HCT116 (cell line): ENCODE measurements around the gene RNF7. TPM values are rescaled to one million over a fixed set of nuclear protein-coding genes. Genes with fewer than 3 reads are reported as not detected.

ENCODE experiments used
- ATAC-seq: fragments of 200-7000 bp; cut with Tn5 transposase; 2 replicates; pipeline ENCODE4 v1.9.1; 2020; ENCODE audit warnings: mild to moderate bottlenecking, moderate library complexity
- BruUV-seq: library from RNA; stranded (reverse); fragments of 400-500 nt; replicated peaks from 2 replicates; lab custom pipeline; 2021; lab: Mats Ljungman, UMichigan
- CTCF ChIA-PET: fragments of 300-600 bp; sonication (Branson Sonifier 250); formaldehyde crosslinking; loops from one replicate; lab custom pipeline; 2021; ENCODE audit warnings: antibody characterized with exemption; lab: Charles Lee
- POLR2A ChIA-PET: fragments of 300-600, 350-600 bp; sonication (Branson Sonifier 250); formaldehyde crosslinking; loops from one replicate; lab custom pipeline; 2021; ENCODE audit warnings: antibody characterized with exemption; lab: Charles Lee
- RAD21 ChIA-PET, 2 experiments: fragments of 300-600 bp; sonication (Branson Sonifier 250); formaldehyde crosslinking; loops; one replicate each; lab custom pipeline; 2023; ENCODE audit warnings: low total read pairs in 2 of 2; ENCODE audit not compliant: uncharacterized antibody in 2 of 2, unreplicated experiment in 2 of 2, low non-redundant PET in 1 of 2; lab: Charles Lee
- DNase-seq: peaks from one replicate; pipeline ENCODE4 v3.0.0-alpha.2; 2010; ENCODE audit warnings: low read depth, low spot score
- H2AFZ ChIP-seq: fragments of 200-600 bp; shearing (Covaris generic), sonication (generic); 2 replicates; pipeline ENCODE4 v1.6.1; 2017; ENCODE audit warnings: low read depth, mixed run types, mixed read lengths, antibody characterized with exemption, low read length; ENCODE audit not compliant: poor library complexity, severe bottlenecking
- H3K27ac ChIP-seq: 2 replicates; pipeline ENCODE4 v1.5.1; 2012; ENCODE audit warnings: low read depth, low read length
- H3K27me3 ChIP-seq: fragments of 200-600 bp; sonication (generic); 2 replicates; pipeline ENCODE4 v1.6.1; 2016; ENCODE audit warnings: mixed run types, low read length, mixed read lengths; ENCODE audit not compliant: insufficient read depth
- H3K36me3 ChIP-seq, 2 experiments: fragments of 200-500 bp in 1 of 2; fragments of 200-600 bp in 1 of 2; sonication (Bioruptor generic) in 1 of 2; sonication (generic) in 1 of 2; 2 replicates each; pipeline versions ENCODE4 v1.5.1 to v1.6.1; 2014 to 2016; ENCODE audit warnings: low read length in 2 of 2, inconsistent platforms in 1 of 2, mixed read lengths in 1 of 2, mixed run types in 1 of 2; ENCODE audit not compliant: insufficient read depth in 2 of 2, control insufficient read depth in 1 of 2
- H3K4me1 ChIP-seq, 2 experiments: fragments of 200-600 bp in 1 of 2; sonication (generic) in 1 of 2; 2 replicates each; pipeline versions ENCODE4 v1.5.1 to v1.6.1; 2012 to 2017; ENCODE audit warnings: low read length in 2 of 2, inconsistent platforms in 1 of 2, mild to moderate bottlenecking in 1 of 2, mixed read lengths in 1 of 2, mixed run types in 1 of 2, moderate library complexity in 1 of 2; ENCODE audit not compliant: insufficient read depth in 2 of 2, control insufficient read depth in 1 of 2
- H3K4me2 ChIP-seq: fragments of 200-600 bp; sonication (generic); 2 replicates; pipeline ENCODE4 v1.6.1; 2017; ENCODE audit warnings: mixed run types, low read length, mixed read lengths
- H3K4me3 ChIP-seq, 2 experiments: fragments of 200-600 bp in 1 of 2; sonication (generic) in 1 of 2; replicated peaks in 1 of 2; 2 replicates each; pipeline ENCODE4 v1.5.1; 2011 to 2016; ENCODE audit warnings: low read length in 2 of 2, control low read depth in 1 of 2, low read depth in 1 of 2, mild to moderate bottlenecking in 1 of 2, mixed read lengths in 1 of 2, mixed run types in 1 of 2
- H3K79me2 ChIP-seq: fragments of 200-600 bp; sonication (generic); 2 replicates; pipeline ENCODE4 v1.6.1; 2017; ENCODE audit warnings: mild to moderate bottlenecking, mixed run types, low read length, moderate library complexity, mixed read lengths; ENCODE audit not compliant: insufficient read depth
- H3K9ac ChIP-seq: fragments of 200-600 bp; sonication (generic); 2 replicates; pipeline ENCODE4 v1.6.1; 2016; ENCODE audit warnings: low read length, mixed read lengths
- H3K9me2 ChIP-seq: fragments of 200-600 bp; sonication (generic), shearing (Covaris generic); 2 replicates; pipeline ENCODE4 v1.6.1; 2017; ENCODE audit warnings: mixed run types, mild to moderate bottlenecking, moderate library complexity; ENCODE audit not compliant: insufficient read depth
- H3K9me3 ChIP-seq, 2 experiments: fragments of 200-500 bp in 1 of 2; fragments of 200-600 bp in 1 of 2; sonication (Bioruptor generic) in 1 of 2; sonication (generic) in 1 of 2; 2 replicates each; pipeline ENCODE4 v1.6.1; 2014 to 2017; ENCODE audit warnings: low read length in 2 of 2, mixed read lengths in 2 of 2, inconsistent platforms in 1 of 2, low read depth in 1 of 2, mild to moderate bottlenecking in 1 of 2, mixed run types in 1 of 2, moderate library complexity in 1 of 2; ENCODE audit not compliant: control insufficient read depth in 1 of 2, insufficient read depth in 1 of 2
- H4K20me1 ChIP-seq: fragments of 200-600 bp; sonication (generic), shearing (Covaris generic); 2 replicates; pipeline ENCODE4 v1.6.1; 2017; ENCODE audit warnings: mixed run types, mild to moderate bottlenecking, moderate library complexity; ENCODE audit not compliant: insufficient read depth
- CEBPB ChIP-seq: IDR thresholded peaks from 2 replicates; pipeline ENCODE4 v1.6.1; 2012; ENCODE audit warnings: low read depth
- ELF1 ChIP-seq: IDR thresholded peaks from 2 replicates; pipeline ENCODE4 v1.6.1; 2012; ENCODE audit warnings: low read depth, borderline replicate concordance
- EZH2 ChIP-seq: fragments of 200-600 bp; sonication (generic); IDR thresholded peaks from 2 replicates; pipeline ENCODE4 v1.6.1; 2017; ENCODE audit warnings: antibody characterized with exemption, mixed run types
- JUND ChIP-seq: IDR thresholded peaks from 2 replicates; pipeline ENCODE4 v1.6.1; 2012
- POLR2A ChIP-seq: IDR thresholded peaks from 2 replicates; pipeline ENCODE4 v1.7.0; 2011; ENCODE audit warnings: borderline replicate concordance; ENCODE audit not compliant: insufficient read depth, insufficient read length; ENCODE audit errors: extremely low read depth
- SIN3A ChIP-seq: IDR thresholded peaks from 2 replicates; pipeline ENCODE4 v1.6.1; 2012; ENCODE audit warnings: low read depth
- TCF7L2 ChIP-seq: IDR thresholded peaks from 2 replicates; pipeline ENCODE4 v1.7.0; 2011; ENCODE audit warnings: borderline replicate concordance, inconsistent platforms; ENCODE audit not compliant: insufficient read depth, insufficient read length; ENCODE audit errors: extremely low read depth
- YY1 ChIP-seq: IDR thresholded peaks from 2 replicates; pipeline ENCODE4 v1.6.1; 2011; ENCODE audit warnings: low read length, low read depth, moderate library complexity, mild to moderate bottlenecking; ENCODE audit not compliant: insufficient replicate concordance; ENCODE audit errors: extremely low read depth
- ZFX ChIP-seq: fragments of 450-650 bp; IDR thresholded peaks from 2 replicates; pipeline ENCODE4 v1.6.1; 2017
- ZNF274 ChIP-seq: fragments of 200-500 bp; sonication (Bioruptor generic); IDR thresholded peaks from 2 replicates; pipeline ENCODE4 v1.6.1; 2014; ENCODE audit warnings: mild to moderate bottlenecking, low read depth, low read length, inconsistent platforms
- intact Hi-C: fragments of 100-400 bp; cut with micrococcal nuclease; formaldehyde crosslinking; loops from 2 replicates; pipeline ENCODE4 v1.10.0; 2022
- total RNA-seq: library from RNA; stranded (reverse); gene quantifications from one replicate; pipeline ENCODE4 v1.2.1, GENCODE V29; 2021; ENCODE audit not compliant: unreplicated experiment
- TF ChIP-seq, protein P1 (sequence below): IDR thresholded peaks from 2 replicates; pipeline ENCODE4 v1.6.1; 2012
- TF ChIP-seq, protein P2 (sequence below): IDR thresholded peaks from 2 replicates; pipeline ENCODE4 v1.6.1; 2011; ENCODE audit warnings: mild to moderate bottlenecking, low read length, moderate library complexity; ENCODE audit not compliant: insufficient replicate concordance; ENCODE audit errors: extremely low read depth
- TF ChIP-seq, protein P3 (sequence below): IDR thresholded peaks from 2 replicates; pipeline ENCODE4 v1.6.1; 2012
- TF ChIP-seq, protein P4 (sequence below), 3 experiments: fragments of 200-600 bp in 1 of 3; sonication (generic) in 1 of 3; IDR thresholded peaks in 2 of 3; conservative IDR thresholded peaks in 1 of 3; 2 replicates each; pipeline ENCODE4 v1.5.1; 2012 to 2017; ENCODE audit warnings: low read depth in 2 of 3, low read length in 2 of 3, antibody characterized with exemption in 1 of 3, borderline replicate concordance in 1 of 3, control low read depth in 1 of 3, mild to moderate bottlenecking in 1 of 3, mixed read lengths in 1 of 3, mixed run types in 1 of 3, moderate library complexity in 1 of 3; ENCODE audit not compliant: insufficient read depth in 1 of 3

The RNF7 gene
- total RNA-seq, 1 experiment from 2014 or later = 82.3 TPM

DNA sequence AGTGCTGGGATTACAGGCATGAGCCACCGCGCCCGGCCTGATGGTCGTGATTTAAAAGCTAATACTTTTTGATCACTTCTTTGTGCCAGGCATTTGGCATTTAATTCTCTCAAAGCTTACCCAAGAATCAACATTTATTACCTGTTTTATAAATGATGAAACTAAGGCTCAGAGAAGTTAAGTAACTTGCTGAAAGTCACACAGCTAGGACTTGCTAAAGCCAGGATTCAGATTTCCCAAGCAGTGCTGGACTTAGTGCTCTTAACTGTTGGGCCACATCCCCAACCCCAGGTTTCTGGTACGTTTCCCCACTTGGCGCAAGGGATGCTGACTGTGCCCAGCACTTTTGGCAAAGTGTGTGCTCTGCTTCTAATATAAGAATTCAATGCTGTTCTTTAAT is 35.6 kb downstream of the RNF7 start:
- no peak overlapping the region for H3K27ac ChIP-seq
- POLR2A ChIA-PET = no interaction called here
- no peaks in the 10 kb centered on the region for H3K4me1 ChIP-seq
- H3K79me2 ChIP-seq = no peaks in the 10 kb centered on the region
- H3K4me3 ChIP-seq = no peak overlapping the region
- no peaks in the 10 kb centered on the region for H3K9me3 ChIP-seq
- no peaks in the 10 kb centered on the region for H3K9me2 ChIP-seq
- RAD21 ChIA-PET = no interaction called here
- no peak for DNase-seq
- intact Hi-C loops = no loop called here
- no peaks in the 10 kb centered on the region for H3K27me3 ChIP-seq
- H3K4me2 ChIP-seq = no peak overlapping the region
- TF ChIP-seq, protein P1, sequence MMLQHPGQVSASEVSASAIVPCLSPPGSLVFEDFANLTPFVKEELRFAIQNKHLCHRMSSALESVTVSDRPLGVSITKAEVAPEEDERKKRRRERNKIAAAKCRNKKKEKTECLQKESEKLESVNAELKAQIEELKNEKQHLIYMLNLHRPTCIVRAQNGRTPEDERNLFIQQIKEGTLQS = no peak
- H3K9ac ChIP-seq = no peak overlapping the region
- ATAC-seq = no peak
- H2AFZ ChIP-seq = no peak overlapping the region
- H4K20me1 ChIP-seq = no peaks in the 10 kb centered on the region
- CTCF ChIA-PET = no interaction called here
- BruUV-seq = no TSS peak
- H3K36me3 ChIP-seq = no peaks in the 10 kb centered on the region

DNA sequence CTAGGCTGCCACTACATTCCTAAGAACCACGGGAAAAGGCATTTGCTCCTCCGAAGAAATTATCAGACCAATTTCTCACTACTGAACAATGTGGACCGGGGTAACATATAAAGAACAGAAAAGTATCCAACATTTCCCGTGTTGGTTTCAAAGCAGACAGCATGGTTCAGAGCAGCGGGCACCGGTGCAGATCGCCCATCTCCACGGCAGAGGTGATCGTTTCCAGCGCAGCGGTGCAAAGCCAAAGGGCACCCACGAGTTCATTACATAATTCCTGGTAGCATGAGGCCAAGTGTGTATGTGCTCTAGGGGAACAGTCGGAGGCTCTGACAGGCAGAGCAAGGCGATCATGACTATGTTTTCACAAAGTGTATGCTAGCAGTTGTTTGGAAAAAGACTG is 38.3 kb downstream of the RNF7 start:
- CTCF ChIA-PET = no interaction called here
- Histone ChIP-seq H3K9me3 (no peaks in the 10 kb centered on the region), H3K9me2 (no peaks in the 10 kb centered on the region), H3K27me3 (no peaks in the 10 kb centered on the region), H3K79me2 (no peaks in the 10 kb centered on the region), H3K27ac (no peak overlapping the region), H4K20me1 (no peaks in the 10 kb centered on the region), H3K4me3 (no peak overlapping the region), H3K36me3 (no peaks in the 10 kb centered on the region), H3K9ac (no peak overlapping the region), H3K4me1 (no peaks in the 10 kb centered on the region), H2AFZ (no peak overlapping the region), H3K4me2 (no peak overlapping the region)
- intact Hi-C loops = no loop called here
- TF ChIP-seq, protein P2, sequence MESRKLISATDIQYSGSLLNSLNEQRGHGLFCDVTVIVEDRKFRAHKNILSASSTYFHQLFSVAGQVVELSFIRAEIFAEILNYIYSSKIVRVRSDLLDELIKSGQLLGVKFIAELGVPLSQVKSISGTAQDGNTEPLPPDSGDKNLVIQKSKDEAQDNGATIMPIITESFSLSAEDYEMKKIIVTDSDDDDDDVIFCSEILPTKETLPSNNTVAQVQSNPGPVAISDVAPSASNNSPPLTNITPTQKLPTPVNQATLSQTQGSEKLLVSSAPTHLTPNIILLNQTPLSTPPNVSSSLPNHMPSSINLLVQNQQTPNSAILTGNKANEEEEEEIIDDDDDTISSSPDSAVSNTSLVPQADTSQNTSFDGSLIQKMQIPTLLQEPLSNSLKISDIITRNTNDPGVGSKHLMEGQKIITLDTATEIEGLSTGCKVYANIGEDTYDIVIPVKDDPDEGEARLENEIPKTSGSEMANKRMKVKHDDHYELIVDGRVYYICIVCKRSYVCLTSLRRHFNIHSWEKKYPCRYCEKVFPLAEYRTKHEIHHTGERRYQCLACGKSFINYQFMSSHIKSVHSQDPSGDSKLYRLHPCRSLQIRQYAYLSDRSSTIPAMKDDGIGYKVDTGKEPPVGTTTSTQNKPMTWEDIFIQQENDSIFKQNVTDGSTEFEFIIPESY = no peak
- no peak for TF ChIP-seq YY1
- TF ChIP-seq, protein P1 = no peak
- no peak for TF ChIP-seq POLR2A
- TF ChIP-seq, protein P3, sequence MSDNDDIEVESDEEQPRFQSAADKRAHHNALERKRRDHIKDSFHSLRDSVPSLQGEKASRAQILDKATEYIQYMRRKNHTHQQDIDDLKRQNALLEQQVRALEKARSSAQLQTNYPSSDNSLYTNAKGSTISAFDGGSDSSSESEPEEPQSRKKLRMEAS = no peak
- TF ChIP-seq ELF1 = no peak
- no peak for TF ChIP-seq TCF7L2
- TF ChIP-seq, protein P4, sequence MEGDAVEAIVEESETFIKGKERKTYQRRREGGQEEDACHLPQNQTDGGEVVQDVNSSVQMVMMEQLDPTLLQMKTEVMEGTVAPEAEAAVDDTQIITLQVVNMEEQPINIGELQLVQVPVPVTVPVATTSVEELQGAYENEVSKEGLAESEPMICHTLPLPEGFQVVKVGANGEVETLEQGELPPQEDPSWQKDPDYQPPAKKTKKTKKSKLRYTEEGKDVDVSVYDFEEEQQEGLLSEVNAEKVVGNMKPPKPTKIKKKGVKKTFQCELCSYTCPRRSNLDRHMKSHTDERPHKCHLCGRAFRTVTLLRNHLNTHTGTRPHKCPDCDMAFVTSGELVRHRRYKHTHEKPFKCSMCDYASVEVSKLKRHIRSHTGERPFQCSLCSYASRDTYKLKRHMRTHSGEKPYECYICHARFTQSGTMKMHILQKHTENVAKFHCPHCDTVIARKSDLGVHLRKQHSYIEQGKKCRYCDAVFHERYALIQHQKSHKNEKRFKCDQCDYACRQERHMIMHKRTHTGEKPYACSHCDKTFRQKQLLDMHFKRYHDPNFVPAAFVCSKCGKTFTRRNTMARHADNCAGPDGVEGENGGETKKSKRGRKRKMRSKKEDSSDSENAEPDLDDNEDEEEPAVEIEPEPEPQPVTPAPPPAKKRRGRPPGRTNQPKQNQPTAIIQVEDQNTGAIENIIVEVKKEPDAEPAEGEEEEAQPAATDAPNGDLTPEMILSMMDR (IDR thresholded peaks at IDR 0.05 in 2 of 3, conservative IDR thresholded peaks at IDR 0.05 in 1 of 3; ENCODE audit: borderline replicate concordance in 1 of 3, insufficient read depth in 1 of 3, low read depth in 2 of 3, low read length in 2 of 3) = no peak
- TF ChIP-seq JUND = no peak
- TF ChIP-seq CEBPB = no peak
- no peak for TF ChIP-seq ZNF274
- no peak for TF ChIP-seq SIN3A
- TF ChIP-seq EZH2 = no peak
- TF ChIP-seq ZFX = no peak
- POLR2A ChIA-PET = no interaction called here
- no peak for DNase-seq
- no peak for ATAC-seq
- no TSS peak for BruUV-seq
- RAD21 ChIA-PET = no interaction called here
